Measurements from ENCODE around the gene IRF2BP2.

Gene IRF2BP2

DNA sequence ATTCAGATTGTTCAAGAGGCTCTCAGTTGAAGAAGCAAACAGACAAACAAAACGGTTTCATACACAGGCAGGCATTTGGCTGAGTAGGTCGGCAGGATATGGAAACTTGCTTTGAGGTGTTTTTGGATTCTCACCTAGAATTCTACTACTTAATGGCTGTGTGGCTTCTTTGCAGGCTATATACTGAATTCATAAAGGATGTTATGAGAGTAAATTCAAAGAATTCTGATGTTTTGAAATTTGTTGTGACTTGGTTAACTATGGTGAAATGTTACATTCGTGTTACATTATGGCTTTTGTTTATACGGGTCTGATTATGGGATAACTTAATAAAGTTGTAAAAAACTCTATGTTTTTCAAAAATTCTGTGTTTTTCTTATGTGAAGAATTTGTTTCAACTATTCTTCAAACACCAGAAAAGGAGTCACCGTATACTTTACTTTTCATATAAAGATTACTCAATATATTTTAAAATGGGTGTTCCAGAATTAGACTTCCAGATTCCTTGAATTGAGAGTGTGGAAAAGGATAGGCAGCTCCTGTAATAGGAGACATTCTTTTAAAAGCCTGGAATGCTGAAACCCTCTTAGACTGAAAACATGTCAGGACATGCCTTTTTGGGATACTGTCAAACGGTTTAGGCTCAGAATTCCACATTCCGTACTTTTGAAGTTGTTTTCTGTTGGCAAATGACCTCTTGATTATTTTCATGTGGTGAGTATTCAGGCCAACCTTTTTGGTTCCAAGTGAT, 8.2 kb upstream of the IRF2BP2 start:
- DNase-seq (ENCODE audit: low read depth), result no peak
- no peak overlapping the region for H3K4me3 ChIP-seq (ENCODE audit: low read depth, low read length)

DNA sequence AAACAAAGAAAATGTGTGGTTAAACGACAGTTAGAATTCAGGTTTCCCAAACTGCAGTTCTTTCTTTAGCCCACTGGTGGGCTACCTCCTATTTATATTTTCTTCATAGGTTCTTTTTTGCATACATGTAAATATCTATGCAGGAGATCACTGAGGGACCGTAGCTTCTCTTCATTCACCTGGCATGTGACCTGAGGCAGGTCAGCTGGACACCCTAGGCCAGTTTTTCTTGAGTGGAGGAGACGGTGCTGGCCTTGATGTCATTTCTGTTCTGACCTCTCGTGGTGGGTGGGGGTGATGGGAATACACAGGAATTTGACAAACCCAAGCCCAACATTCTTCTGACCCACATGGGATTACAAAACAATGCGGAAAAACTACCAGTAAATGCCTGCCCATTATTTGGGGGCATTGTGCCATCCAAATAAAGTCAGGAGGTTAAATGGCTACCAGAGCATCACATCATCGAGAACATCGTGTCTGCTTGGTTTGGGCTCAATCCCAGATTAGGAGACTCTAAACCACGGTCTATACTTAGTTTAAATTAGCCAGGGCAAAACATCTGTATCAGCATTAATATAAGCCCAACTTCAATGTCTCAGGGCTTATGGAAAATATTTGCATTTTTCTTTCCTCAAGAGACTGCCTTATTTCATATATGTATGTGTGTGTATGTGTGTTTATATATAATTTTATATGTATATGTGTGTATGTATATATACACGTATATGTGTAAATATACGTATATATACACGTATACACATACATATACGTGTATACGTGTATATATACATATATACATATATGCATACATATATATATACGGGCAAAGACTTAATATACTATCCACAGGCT, 7.4 kb upstream of the IRF2BP2 start:
- DNase-seq (ENCODE audit: low read depth), result peak; percentile 82
- no peak overlapping the region for H3K4me3 ChIP-seq (ENCODE audit: low read depth, low read length)

DNA sequence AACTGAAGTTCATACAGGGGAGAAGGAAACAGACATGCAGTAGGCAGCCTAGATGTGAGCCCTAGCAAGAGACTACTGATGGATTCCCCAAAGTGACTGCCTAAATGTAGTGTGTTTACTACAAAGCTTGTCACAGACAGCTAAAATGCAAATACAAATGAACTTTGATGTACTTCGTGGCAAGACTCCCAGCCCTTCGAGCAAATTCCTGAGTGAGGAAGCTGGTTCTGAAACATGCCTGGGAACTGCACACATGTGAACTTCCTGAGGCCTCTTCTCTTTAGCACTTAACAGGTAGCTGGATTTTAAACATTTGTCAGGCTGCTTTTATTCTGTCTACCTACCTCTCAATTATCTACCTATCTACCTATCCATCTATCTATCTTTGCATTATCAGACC, 6.7 kb upstream of the IRF2BP2 start:
- DNase-seq (ENCODE audit: low read depth), result no peak

DNA sequence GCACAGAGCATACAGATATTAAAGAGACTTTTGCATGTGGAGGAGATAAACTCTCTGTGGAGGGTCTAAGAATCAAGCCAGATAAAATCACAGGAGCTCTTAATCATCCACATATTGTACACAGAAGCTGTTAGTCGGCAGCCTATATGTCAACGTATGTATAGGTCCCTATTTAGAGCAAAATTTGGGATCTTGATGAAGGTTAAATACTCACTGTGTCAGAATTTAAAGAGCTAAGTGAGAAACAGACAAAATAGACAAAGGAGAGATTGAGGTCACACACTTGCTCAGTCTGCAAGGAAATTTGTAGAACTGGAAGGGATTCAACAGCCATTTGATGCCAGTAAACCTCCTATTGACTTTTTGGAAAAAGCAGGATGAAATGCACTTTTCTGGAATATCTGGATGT, 4.1 kb upstream of the IRF2BP2 start:
- DNase-seq (ENCODE audit: low read depth), result no peak
- no peak overlapping the region for H3K4me3 ChIP-seq (ENCODE audit: low read depth, low read length)

More for the DNA sequence above, 6.7 kb upstream of the IRF2BP2 start:
- no peak overlapping the region for H3K4me3 ChIP-seq (ENCODE audit: low read depth, low read length)

DNA sequence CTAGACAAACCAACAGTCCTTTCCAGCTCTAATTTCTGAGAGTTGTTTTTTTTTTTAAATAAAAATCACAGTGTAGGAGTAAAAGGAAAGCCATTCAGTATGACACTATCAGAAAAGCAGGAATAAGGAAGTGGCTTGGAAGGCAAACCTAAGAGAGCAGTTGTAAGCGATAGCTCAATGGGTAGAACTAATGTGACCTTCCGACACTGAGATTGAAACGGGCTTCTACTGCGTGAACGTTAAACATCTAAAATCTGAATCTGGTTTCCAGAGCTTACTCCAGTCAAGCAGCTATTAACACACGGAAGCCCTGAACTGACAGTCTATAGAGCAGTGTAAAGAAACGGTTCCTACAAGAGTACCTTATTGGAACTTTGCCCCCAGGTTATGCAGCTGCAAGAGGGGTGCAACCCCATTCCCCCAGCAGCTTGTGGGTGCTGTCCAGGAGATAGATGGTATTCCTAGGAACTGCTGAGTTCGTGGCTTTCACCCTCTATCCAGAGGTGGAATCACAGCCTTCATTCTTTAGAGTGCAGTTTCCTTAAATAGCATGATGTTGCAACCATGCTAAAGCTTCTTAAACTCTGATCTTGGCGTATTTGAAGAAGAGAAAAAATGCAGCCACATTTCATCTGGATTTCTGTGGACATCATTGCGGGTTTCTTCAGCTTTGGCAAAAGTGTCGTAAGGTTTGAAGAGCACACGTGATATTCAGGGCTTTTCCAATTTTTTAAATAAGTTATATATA, 3.3 kb upstream of the IRF2BP2 start:
- DNase-seq (ENCODE audit: low read depth), result peak; percentile 84
- peak overlapping the region; percentile 16 for H3K4me3 ChIP-seq (ENCODE audit: low read depth, low read length)

DNA sequence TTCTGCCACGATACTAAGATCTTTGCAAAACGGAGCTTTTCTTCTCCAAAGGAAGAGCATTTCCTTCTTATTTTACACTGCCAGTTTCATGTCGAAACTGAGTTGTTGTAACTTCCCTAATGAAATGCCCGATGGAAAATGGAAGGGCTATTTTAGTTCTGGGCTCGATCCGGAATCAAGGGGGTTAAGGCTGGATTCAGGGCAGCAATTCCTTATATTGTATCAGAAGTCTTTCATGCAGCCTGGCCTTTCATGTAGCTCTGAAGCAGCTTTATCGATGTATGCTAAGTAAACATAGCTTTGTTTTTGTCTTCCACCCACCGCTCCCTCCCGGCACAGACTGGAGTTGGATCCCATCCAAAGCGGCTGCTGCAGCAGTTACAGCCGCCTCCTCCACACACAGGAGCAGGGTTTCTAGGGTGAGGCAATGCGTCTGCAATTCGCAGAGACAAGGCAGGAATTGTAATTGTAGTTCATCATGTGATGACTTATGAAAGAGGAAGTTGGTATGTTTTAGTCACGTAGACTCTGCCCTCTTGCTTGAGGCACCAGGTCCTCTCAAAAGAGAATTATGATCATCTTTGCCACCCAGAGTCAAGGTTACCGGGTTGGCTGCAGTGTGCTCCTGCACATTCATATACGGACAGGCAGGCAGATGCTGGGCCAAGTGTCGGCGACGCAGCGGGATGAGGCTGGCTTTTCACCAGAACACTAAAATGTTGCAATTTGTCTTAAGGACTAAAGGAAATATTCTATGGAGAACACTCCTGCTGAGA, 2.6 kb upstream of the IRF2BP2 start:
- peak; percentile 99 for DNase-seq (ENCODE audit: low read depth)
- peak overlapping the region; percentile 21 for H3K4me3 ChIP-seq (ENCODE audit: low read depth, low read length)

DNA sequence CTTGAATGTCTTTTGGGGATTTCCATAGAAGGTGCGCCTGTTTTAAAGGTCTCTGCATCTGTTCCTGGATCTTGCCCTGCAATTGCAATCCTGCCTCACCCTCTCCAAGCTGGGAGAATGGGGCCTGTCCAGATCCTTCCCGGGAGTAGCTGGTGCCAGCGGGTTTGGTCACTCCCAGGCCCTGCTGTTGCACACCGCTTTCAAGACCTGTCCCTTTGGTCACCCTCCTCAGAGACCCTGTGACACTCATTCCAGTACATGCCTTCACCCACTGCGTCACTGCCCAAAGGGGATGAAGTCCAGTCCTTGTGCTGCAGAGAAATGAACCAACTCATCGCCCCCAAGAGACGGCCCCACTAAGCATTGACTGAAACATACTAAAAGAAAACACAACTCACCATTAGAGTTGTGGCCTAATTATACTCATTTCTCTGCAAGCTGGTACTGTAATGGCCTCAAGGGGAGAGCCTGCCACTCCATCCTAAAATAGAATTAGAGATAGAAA, 1.9 kb upstream of the IRF2BP2 start:
- H3K4me3 ChIP-seq (ENCODE audit: low read depth, low read length), result peak overlapping the region; percentile 21
- DNase-seq (ENCODE audit: low read depth), result no peak

DNA sequence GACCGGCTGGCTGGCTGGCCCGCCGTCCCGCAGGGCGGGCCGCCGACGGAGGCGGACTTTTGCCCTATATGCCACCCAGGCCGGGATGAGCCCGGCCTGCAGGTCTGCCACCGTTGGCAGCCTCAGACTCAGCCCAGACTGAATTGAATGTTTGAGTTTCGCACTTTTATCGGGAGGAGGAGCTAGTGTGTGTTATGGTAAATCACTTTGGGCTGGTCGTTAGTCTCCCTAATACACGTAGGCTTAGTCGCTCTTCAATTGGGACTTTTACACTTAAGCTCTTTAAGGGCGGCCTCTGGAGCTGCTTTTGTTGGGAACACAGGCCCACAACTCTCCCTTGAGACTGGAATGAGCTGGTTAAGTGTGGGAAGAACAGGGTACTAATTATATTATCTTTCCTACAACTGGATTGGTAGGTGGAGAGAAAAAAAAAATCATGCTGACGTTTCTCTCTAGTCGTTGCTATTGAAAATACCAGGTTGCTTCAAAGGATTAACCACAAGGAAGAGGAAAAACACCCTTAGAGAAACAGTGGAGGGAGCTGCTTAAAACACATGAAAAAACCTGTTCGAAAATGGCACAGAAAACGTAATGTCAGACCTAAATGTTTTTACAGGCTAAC, 1.4 kb upstream of the IRF2BP2 start:
- DNase-seq (ENCODE audit: low read depth), result peak; percentile 85
- H3K4me3 ChIP-seq (ENCODE audit: low read depth, low read length), result peak overlapping the region; percentile 60

DNA sequence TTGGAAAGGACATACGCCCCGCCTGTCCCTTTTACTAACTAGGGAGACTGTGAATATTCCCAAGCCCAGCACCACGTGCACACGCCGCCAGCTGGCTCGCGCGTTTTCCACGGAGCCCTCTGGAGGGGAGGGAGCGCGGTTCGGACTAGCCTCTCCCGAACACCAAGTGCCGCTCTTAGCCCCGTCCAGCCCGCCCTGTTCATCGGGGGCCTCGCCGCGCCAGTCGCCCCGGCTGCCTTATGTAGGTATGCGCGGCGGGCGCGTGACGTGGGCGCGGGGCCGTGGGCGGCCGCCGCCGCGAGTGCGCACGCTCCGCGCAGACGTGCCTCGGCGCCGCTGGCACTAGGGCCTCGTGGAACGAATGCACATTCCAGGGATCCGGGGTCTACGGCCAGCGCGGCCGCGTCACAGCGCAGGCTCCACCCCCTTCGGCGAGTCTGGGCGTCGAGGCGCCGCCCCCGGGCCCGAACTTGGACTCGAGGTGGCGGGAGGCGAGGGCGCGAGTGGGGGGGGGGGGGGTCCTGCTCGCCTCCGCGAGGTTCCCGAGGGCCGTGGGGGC, 767 bp upstream of the IRF2BP2 start:
- peak; percentile 87 for DNase-seq (ENCODE audit: low read depth)
- peak overlapping the region; percentile 60 for H3K4me3 ChIP-seq (ENCODE audit: low read depth, low read length)

DNA sequence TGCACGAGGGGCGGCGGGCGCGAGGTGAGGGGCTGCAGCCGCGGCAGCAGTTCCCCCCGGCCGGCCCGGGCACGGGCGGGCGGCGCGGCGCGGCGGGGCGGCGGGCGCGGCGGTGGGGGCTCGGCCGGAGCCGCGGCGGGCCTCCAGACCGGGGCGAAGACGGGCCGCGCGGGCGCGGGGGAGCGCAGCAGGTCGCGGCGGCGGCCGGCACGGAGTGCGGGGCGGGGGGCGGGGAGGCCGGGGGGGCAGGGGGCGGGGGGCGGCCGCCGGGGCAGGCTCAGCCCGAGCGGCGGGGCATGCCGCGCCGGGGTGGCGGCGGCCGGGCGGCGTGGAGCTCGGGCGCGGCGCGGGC, 311 bp downstream of the IRF2BP2 start:
- DNase-seq (ENCODE audit: low read depth), result no peak
- peak overlapping the region; percentile 60 for H3K4me3 ChIP-seq (ENCODE audit: low read depth, low read length)

DNA sequence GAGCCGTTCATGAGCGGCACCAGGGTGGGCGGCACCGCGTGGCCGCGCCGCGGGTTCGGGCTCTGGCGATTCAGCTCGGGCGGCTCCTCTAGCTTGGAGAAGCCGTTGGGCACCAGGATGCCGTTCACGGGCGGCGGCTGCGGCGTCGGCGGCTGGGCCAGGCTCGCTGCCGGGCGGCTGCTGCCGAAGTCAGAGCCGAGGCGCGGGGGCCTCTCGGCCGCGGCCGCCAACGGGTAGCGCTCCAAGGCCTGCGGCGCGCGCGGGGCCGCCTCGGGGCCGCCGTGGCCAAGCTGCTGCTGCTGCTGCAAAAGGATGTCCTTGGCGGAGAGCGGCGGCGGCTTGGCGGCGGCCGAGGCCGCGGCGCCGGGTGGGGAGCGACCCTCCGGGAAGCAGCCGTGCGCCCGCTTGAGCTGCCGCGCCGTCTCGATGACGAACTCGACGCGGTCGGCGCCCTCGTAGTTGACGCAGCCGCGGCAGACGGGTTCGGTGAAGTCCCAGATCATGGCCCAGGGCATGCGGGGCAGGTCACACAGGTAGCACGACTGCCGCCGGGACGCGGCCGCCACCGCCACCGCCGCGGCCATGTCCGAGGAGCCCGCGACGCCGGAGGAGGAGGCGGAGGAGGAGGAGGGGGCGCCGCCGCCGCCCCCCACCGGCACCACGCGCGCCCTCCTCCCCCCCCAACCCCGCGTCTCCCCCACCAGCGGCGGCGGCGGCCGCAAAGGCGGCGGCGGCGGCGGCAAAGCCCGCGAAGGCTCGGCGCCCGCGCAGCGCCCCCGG, 877 bp downstream of the IRF2BP2 start:
- DNase-seq (ENCODE audit: low read depth), result no peak
- peak overlapping the region; percentile 81 for H3K4me3 ChIP-seq (ENCODE audit: low read depth, low read length)

DNA sequence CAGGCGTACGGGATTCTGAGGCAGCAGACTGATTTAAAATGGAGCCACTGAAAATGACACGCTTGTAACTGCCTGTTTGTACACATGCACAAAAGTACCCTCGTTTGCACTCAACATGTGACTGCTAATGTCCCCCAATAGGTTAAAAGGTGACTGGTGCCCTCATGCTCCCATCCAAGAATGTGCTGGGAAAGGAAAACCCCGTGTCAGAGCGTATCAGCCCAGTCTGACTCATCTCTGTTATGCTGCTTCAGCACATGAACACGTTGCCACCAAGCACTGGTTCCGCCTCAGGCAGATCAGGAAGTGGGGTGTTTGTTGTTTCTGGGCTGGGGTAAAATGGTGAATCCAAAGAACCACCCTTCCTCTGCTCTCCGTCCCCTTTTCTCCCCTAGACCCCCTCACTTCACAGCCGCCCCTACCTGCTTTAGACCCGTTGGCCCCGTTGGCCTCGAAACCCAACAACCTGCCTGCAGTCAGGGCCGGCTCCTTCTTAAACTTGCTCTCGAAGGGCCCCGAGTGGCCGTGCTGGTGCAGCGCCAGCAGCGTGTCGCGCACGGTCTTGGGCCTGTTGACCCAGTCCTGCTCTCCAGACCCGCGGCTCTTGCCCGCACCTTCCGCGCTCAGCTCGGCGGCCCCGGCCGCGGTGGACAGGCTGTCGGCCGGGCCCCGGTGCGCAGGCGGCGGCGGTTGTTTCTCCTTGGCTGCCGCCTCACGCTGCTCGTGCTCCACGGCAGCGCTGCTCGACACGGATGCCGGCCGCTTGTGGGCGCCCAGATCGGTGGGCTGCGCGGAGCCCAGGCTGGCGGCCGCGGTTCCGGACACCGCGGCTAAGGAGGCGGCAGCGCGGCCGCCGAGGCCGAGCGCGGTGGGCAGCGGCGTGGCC, 1.7 kb downstream of the IRF2BP2 start:
- peak overlapping the region; percentile 81 for H3K4me3 ChIP-seq (ENCODE audit: low read depth, low read length)
- no peak for DNase-seq (ENCODE audit: low read depth)

DNA sequence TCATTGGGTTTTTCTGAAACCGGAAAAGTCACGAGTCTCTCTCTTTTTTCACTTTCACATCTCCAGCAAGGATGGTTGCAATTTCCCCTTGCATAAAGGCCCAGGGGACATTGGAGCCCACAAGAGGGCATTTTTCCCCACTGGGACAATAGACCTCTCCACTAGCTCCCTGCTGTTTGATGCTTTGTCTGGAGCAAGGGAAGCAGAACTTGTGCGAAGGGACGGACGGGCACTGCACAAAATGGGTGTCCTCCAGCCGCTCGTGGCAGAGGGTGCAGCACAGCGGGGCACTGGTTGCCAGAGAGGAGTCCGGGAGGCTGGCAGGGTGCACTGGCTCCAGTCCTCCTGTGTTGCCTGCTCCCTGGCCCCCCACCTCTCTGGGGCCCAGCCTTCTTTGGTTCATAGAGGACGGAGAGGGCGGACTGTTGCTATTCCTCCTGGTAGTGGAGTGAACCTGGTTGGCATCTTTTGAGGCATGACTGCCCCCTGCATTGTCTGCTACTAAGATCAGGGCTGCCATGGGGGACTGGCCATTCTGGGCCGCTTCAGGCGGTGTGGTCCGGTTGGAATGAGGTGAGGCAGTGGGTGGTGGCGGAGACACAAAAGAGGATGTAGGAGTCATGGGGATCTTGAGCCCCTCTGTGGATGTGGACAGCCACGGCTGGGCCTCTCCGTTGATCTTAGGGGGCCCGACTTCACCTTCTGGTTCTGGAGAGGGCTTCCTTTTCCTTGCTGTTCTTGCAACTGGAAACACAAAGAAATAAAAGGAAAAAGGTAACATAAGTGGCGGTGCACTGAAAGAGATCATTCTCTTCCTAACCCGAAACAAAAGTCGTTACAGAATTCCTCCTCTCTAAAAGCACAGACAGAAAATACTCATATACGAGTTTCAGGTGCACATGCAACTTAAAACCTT, 2.6 kb downstream of the IRF2BP2 start:
- H3K4me3 ChIP-seq (ENCODE audit: low read depth, low read length), result peak overlapping the region; percentile 81
- no peak for DNase-seq (ENCODE audit: low read depth)

DNA sequence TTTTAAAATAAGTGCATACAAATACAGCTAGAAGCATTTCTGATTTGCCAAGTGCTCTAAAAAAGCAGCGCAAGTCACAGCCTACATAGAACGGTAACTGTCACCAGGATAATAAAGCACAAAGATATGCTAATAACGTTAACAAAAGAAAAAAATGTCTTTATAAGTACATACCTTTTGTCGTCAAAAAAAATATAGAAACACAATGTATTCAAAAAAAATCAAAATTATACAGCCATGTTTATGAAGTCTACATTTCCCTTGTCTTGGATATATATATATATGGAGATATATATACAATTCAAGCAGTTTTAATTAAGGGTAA, 3.2 kb downstream of the IRF2BP2 start:
- DNase-seq (ENCODE audit: low read depth), result no peak
- H3K4me3 ChIP-seq (ENCODE audit: low read depth, low read length), result peak overlapping the region; percentile 81

DNA sequence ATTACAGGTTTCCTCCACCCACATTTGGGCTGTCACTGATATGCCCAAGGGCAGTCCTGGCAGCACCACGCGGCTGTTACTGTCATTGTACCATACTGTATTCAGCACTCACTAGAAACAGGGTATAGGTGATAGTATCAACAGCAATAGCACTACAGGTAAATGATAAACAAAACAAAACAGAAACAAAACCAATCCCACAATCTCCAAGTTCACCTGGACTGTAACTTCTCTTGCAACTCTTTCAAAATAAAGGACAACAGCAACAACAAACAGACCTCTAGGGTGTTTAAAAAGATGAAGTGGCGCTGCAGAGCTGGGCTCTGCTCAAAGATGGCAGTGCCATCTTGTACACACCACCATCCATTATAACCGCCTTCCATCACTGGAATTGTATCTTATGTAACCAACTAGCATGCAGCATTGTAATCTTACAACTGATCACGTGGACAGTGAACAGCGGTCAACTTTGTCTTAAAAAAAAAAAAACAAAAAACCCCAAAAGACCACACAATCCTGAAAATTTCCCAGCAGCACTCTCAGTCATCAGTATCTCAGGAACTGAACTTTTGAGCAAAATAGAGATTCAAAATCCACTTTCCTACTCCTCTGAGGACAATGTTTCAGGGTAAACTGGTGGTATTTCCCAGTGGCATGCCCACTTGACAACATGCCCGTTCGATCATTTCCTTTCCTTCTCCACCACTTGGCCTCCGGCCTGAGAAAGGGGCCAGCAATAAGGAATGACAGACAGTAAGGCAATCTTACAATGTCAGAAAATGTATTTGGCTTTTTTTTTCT, 3.8 kb downstream of the IRF2BP2 start:
- DNase-seq (ENCODE audit: low read depth), result no peak
- H3K4me3 ChIP-seq (ENCODE audit: low read depth, low read length), result peak overlapping the region; percentile 81
